A549 (cell line): Measurements from ENCODE around the gene FUS. TPM values are rescaled to one million over a fixed set of nuclear protein-coding genes. Genes with fewer than 3 reads are reported as not detected.
"Not testable (repeated sequence)": the region's sequence is repeated elsewhere in the genome, so short reads cannot be mapped to it uniquely, and the experiment has no call there.

ENCODE experiments used
- ATAC-seq, 2 experiments: fragments of 200-7000 bp in 1 of 2; fragments of >200 bp in 1 of 2; cut with Nextera tagmentation in 1 of 2; cut with Tn5 transposase in 1 of 2; 3 replicates each; pipeline versions ENCODE4 v1.8.0 to v1.9.1; 2018 to 2020; ENCODE audit warnings: mild to moderate bottlenecking in 1 of 2, moderate library complexity in 1 of 2
- CTCF ChIA-PET: fragments of 300-600 bp; sonication (Branson Sonifier 250); formaldehyde crosslinking; extraction: SDS; loops from one replicate; lab custom pipeline; 2021; ENCODE audit warnings: antibody characterized with exemption, inconsistent platforms; lab: Yijun Ruan, JAX
- POLR2A ChIA-PET: fragments of 350-600 bp; formaldehyde crosslinking; extraction: SDS; loops from one replicate; lab custom pipeline; 2021; ENCODE audit warnings: antibody characterized with exemption, inconsistent platforms; lab: Yijun Ruan, JAX
- DNase-seq, 2 experiments: peaks; one replicate each; pipeline versions ENCODE4 v3.0.0 to v3.0.0-alpha.2; 2011 to 2016; ENCODE audit warnings: low read depth in 1 of 2, low spot score in 1 of 2
- FAIRE-seq: peaks from 2 replicates; lab custom pipeline; 2011; peaks lifted over from hg19 to GRCh38; lab: Jason Lieb, UNC
- H3K27ac ChIP-seq, 2 experiments: fragments of >200 bp; sonication (Bioruptor Twin); formaldehyde crosslinking; 3 replicates each; pipeline ENCODE4 v1.5.1; 2016 to 2017
- H3K4me1 ChIP-seq: fragments of >200 bp; sonication (Bioruptor Twin); formaldehyde crosslinking; 3 replicates; pipeline ENCODE4 v1.6.1; 2016
- H3K4me2 ChIP-seq: fragments of >200 bp; sonication (Bioruptor Twin); formaldehyde crosslinking; 3 replicates; pipeline ENCODE4 v1.6.1; 2016
- H3K4me3 ChIP-seq: fragments of >200 bp; sonication (Bioruptor Twin); formaldehyde crosslinking; 3 replicates; pipeline ENCODE4 v1.5.1; 2016
- H3K9me3 ChIP-seq: fragments of >200 bp; sonication (Bioruptor Twin); formaldehyde crosslinking; 3 replicates; pipeline ENCODE4 v1.6.1; 2016
- ATOH8 ChIP-seq: fragments of 250-450 bp; sonication (Bioruptor Pico); IDR thresholded peaks from 2 replicates; pipeline ENCODE4 v1.5.0; 2020; ENCODE audit warnings: low read depth, mild to moderate bottlenecking, moderate library complexity
- CEBPB ChIP-seq, 2 experiments: fragments of >200 bp in 1 of 2; sonication (Bioruptor Twin) in 1 of 2; formaldehyde crosslinking in 1 of 2; IDR thresholded peaks; 2 replicates each; pipeline ENCODE4 v1.6.1; 2012 to 2016
- CTCF ChIP-seq: fragments of >200 bp; sonication (Bioruptor Twin); formaldehyde crosslinking; IDR thresholded peaks from 3 replicates; pipeline ENCODE4 v1.5.1; 2016
- E2F6 ChIP-seq: IDR thresholded peaks from 2 replicates; pipeline ENCODE4 v1.6.1; 2012; ENCODE audit warnings: low read depth, borderline replicate concordance
- FOSB ChIP-seq: fragments of 250-450 bp; sonication (Bioruptor Pico); IDR thresholded peaks from 2 replicates; pipeline ENCODE4 v1.5.0; 2020; ENCODE audit warnings: mild to moderate bottlenecking, moderate library complexity
- FOSL2 ChIP-seq, 2 experiments: fragments of 450-650 bp in 1 of 2; fragments of >200 bp in 1 of 2; sonication (Bioruptor Twin) in 1 of 2; formaldehyde crosslinking; IDR thresholded peaks; 2 replicates each; pipeline versions ENCODE4 v1.5.0 to v1.6.1; 2016 to 2020; ENCODE audit warnings: mild to moderate bottlenecking in 1 of 2, moderate library complexity in 1 of 2
- HMGXB4 ChIP-seq: fragments of 250-450 bp; sonication (Bioruptor Pico); IDR thresholded peaks from 2 replicates; pipeline ENCODE4 v1.5.0; 2021; ENCODE audit warnings: mild to moderate bottlenecking, moderate library complexity, borderline replicate concordance
- HOXA7 ChIP-seq: fragments of 250-450 bp; sonication (Bioruptor Pico); IDR thresholded peaks from 2 replicates; pipeline ENCODE4 v1.5.0; 2020; ENCODE audit warnings: mild to moderate bottlenecking, moderate library complexity
- POLR2AphosphoS2 ChIP-seq: conservative IDR thresholded peaks from 2 replicates; pipeline ENCODE4 v1.6.1; 2012; ENCODE audit warnings: low read length, improper control_type of control experiment, inconsistent platforms
- TP53 ChIP-seq: fragments of 250-450 bp; sonication (Bioruptor Pico); IDR thresholded peaks from 2 replicates; pipeline ENCODE4 v1.5.0; 2021; ENCODE audit warnings: mild to moderate bottlenecking, moderate library complexity
- ZFP36 ChIP-seq: fragments of 450-650 bp; IDR thresholded peaks from 2 replicates; pipeline ENCODE4 v1.6.1; 2014; ENCODE audit warnings: borderline replicate concordance; ENCODE audit not compliant: partially characterized antibody
- ZNF302 ChIP-seq: fragments of 250-450 bp; sonication (Bioruptor Pico); IDR thresholded peaks from 2 replicates; pipeline ENCODE4 v1.9.0; 2021; ENCODE audit warnings: inconsistent platforms, mild to moderate bottlenecking, moderate library complexity
- WGBS: methylation state at CpG from one replicate; pipeline ENCODE4 v1.1.6; 2017; ENCODE audit errors: missing lambda C conversion rate; 5-methylcytosine and 5-hydroxymethylcytosine counted together
- polyA plus RNA-seq, 4 experiments: library from polyadenylated mRNA; depleted of rRNA in 3 of 4; stranded (reverse); fragments of >200 nt; fragmentation: RNase III in 1 of 4; extraction: RNeasy Plus Mini Kit Qiagen cat#74134 plus additional on column Dnase treatment in 1 of 4; gene quantifications; 2 replicates in 3 of 4; 3 replicates in 1 of 4; pipeline ENCODE4 v1.2.3, GENCODE V29; 2011 to 2017

FUS gene
- polyA plus RNA-seq, 2 of the 4 experiments (the other 2 are of a cell fraction) = 224 to 740 TPM

- H3K4me1 ChIP-seq = no peaks in the 10 kb centered on the region
- no peak for DNase-seq
- 88% methylated on average over 7 of the region's 7 CpGs for WGBS
- ChIA-PET POLR2A (interaction anchor here (1.4 kb wide), 1 partner anchor 15 kb away, joined by 3 read pairs; the partner anchor contains the start of gene FUS), CTCF (interaction anchor here (1.1 to 1.4 kb wide), 2 partner anchors 51 to 209 kb away, joined by 3 read pairs; no protein-coding TSS in a partner anchor)
- no peak overlapping the region for H3K27ac ChIP-seq
- no peak for FAIRE-seq
- TF ChIP-seq HMGXB4 (CRISPR knock-in tag) = no peak
- TF ChIP-seq FOSL2 (IDR thresholded peaks at IDR 0.05) = no peak
- TF ChIP-seq FOSL2 (CRISPR knock-in tag; IDR thresholded peaks at IDR 0.05) = no peak
- TF ChIP-seq POLR2AphosphoS2 = peak; percentile 87; the same call in 1 of the 2 replicates
- no peak for ATAC-seq
- no peak overlapping the region for H3K4me3 ChIP-seq
- H3K9me3 ChIP-seq = no peaks in the 10 kb centered on the region
- no peak overlapping the region for H3K4me2 ChIP-seq
These were observed 15.0 kb downstream of the FUS start for GRCh38 chr16:31194898-31195297.

- 91% methylated on average over 11 of the region's 11 CpGs for WGBS
- not testable (repeated sequence) for H3K4me3 ChIP-seq, H3K9me3 ChIP-seq, ATAC-seq, H3K4me2 ChIP-seq, H3K27ac ChIP-seq, DNase-seq, H3K4me1 ChIP-seq, FAIRE-seq
- POLR2A ChIA-PET = interaction anchor here (1.0 to 1.4 kb wide), 2 partner anchors 12 to 16 kb away, joined by 3 read pairs; partner anchors contain the start of gene FUS
- CTCF ChIA-PET = interaction anchor here (0.7 to 1.4 kb wide), 5 partner anchors 10 to 210 kb away, joined by 3 to 5 read pairs (median 3); no protein-coding TSS in a partner anchor
These were observed 15.9 kb downstream of the FUS start for GRCh38 chr16:31195861-31196260.

GRCh38 chr16:31196324-31197088, 16.6 kb downstream of the FUS start:
- whole genome bisulfite sequencing = 87% methylated on average over 17 of the region's 17 CpGs

More at GRCh38 chr16:31196324-31197088, 16.6 kb downstream of the FUS start:
- Histone ChIP-seq H3K27ac (no peak overlapping the region), H3K9me3 (no peaks in the 10 kb centered on the region), H3K4me3 (no peak overlapping the region), H3K4me1 (peaks cover 15% of the 10 kb centered on the region), H3K4me2 (no peak overlapping the region)
- DNase-seq (no peak), FAIRE-seq (no peak), ATAC-seq (no peak)
- TF ChIP-seq TP53 (CRISPR knock-in tag) (no peak), ZNF302 (CRISPR knock-in tag) (no peak), E2F6 (no peak), ATOH8 (CRISPR knock-in tag) (0 out of 2 replicates have a peak, but pooled peaks have one; percentile 7), FOSL2 (IDR thresholded peaks at IDR 0.05) (no peak), FOSL2 (CRISPR knock-in tag; IDR thresholded peaks at IDR 0.05) (no peak), ZFP36 (no peak), CEBPB (IDR thresholded peaks at IDR 0.05) (peak; percentile 43 to 82; a peak in 3 of 4 replicates), POLR2AphosphoS2 (peak; percentile 71; the same call in 1 of the 2 replicates), HOXA7 (no peak), CTCF (no peak), FOSB (CRISPR knock-in tag) (peak; percentile 50; the same call in 1 of the 2 replicates)
- POLR2A ChIA-PET = interaction anchor here (1.0 to 1.4 kb wide), 2 partner anchors 13 to 17 kb away, joined by 3 read pairs; partner anchors contain the start of gene FUS
- CTCF ChIA-PET = interaction anchor here (0.7 to 2.0 kb wide), 4 partner anchors 11 to 246 kb away, joined by 3 to 10 read pairs (median 4); partner anchors contain the start of gene ZNF843
